Ishikawa (cell line): ENCODE measurements around the gene ARID3B.

Experiments
- CREB1 ChIP-seq: IDR thresholded peaks from 2 replicates; pipeline ENCODE4 v1.6.1; 2012; ENCODE audit warnings: low read depth
- EGR1 ChIP-seq: IDR thresholded peaks from 2 replicates; pipeline ENCODE4 v1.6.1; 2012
- TF ChIP-seq, protein P1 (sequence below): IDR thresholded peaks from 2 replicates; pipeline ENCODE4 v1.6.1; 2012
- TF ChIP-seq, protein P2 (sequence below): IDR thresholded peaks from 2 replicates; pipeline ENCODE4 v1.6.1; 2012; ENCODE audit warnings: low read depth, mild to moderate bottlenecking
- TF ChIP-seq, protein P3 (sequence below): IDR thresholded peaks from 2 replicates; pipeline ENCODE4 v1.6.1; 2012

ARID3B gene

DNA sequence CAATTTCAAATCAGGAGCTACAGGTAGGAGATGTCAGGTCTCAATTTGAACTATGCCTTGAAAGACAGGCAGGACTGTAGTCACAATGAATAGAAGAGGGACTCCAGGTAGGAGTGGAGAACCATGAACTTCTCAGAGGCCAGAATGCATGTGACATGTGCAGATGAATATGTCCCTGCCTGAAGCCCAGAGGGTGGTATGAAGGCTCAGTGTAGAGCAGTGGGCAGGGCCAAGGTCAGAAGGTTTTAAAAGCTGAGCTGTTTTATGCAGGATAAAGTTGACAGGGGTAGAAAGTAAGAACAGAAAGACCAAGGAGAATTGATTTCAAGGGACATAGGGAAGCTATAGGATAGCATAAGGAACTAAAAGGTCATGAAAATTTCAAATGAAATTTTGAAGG is 105.5 kb downstream of the ARID3B start:
- TF ChIP-seq, protein P1, sequence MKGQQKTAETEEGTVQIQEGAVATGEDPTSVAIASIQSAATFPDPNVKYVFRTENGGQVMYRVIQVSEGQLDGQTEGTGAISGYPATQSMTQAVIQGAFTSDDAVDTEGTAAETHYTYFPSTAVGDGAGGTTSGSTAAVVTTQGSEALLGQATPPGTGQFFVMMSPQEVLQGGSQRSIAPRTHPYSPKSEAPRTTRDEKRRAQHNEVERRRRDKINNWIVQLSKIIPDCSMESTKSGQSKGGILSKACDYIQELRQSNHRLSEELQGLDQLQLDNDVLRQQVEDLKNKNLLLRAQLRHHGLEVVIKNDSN = no peak
- TF ChIP-seq CREB1 = no peak
- TF ChIP-seq, protein P2, sequence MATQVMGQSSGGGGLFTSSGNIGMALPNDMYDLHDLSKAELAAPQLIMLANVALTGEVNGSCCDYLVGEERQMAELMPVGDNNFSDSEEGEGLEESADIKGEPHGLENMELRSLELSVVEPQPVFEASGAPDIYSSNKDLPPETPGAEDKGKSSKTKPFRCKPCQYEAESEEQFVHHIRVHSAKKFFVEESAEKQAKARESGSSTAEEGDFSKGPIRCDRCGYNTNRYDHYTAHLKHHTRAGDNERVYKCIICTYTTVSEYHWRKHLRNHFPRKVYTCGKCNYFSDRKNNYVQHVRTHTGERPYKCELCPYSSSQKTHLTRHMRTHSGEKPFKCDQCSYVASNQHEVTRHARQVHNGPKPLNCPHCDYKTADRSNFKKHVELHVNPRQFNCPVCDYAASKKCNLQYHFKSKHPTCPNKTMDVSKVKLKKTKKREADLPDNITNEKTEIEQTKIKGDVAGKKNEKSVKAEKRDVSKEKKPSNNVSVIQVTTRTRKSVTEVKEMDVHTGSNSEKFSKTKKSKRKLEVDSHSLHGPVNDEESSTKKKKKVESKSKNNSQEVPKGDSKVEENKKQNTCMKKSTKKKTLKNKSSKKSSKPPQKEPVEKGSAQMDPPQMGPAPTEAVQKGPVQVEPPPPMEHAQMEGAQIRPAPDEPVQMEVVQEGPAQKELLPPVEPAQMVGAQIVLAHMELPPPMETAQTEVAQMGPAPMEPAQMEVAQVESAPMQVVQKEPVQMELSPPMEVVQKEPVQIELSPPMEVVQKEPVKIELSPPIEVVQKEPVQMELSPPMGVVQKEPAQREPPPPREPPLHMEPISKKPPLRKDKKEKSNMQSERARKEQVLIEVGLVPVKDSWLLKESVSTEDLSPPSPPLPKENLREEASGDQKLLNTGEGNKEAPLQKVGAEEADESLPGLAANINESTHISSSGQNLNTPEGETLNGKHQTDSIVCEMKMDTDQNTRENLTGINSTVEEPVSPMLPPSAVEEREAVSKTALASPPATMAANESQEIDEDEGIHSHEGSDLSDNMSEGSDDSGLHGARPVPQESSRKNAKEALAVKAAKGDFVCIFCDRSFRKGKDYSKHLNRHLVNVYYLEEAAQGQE = no peak
- TF ChIP-seq EGR1 = no peak
- TF ChIP-seq, protein P3, sequence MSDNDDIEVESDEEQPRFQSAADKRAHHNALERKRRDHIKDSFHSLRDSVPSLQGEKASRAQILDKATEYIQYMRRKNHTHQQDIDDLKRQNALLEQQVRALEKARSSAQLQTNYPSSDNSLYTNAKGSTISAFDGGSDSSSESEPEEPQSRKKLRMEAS = no peak
